Activated CD8-positive, alpha-beta memory T cell treated with anti-CD3 and anti-CD28 coated beads for 1 hour (primary cell): Measurements from ENCODE around the gene RBMY1F.
"Not testable (repeated sequence)": the region's sequence is repeated elsewhere in the genome, so short reads cannot be mapped to it uniquely, and the experiment has no call there.

ENCODE experiments used
- DNase-seq, 2 donors: peaks; one replicate each; pipeline ENCODE4 v3.0.0-alpha.2; 2020; ENCODE audit warnings: low read depth in 1 of 2; ENCODE audit errors: extremely low read depth in 1 of 2

RBMY1F gene

DNA sequence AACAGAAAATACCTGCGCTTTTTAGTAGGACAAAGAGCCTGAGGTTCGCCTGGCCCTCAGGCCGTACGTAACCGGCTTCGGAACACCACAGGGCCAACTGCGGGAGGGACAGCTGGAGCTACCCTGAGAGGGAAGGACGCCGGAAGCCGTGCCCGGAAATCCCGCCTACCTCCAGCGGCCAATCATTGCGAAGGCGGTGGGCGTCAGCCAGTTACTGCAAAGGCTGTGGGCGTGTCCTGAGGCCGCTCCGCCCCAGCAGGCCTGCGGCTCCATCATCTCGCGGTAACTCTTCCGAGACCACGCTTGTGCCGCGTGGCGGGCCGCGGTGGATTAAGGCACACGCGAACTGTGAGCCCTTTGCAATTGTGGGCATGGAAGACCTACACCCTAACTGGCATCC, at the start of gene RBMY1F:
Gene RBMY1F (minus strand): TSS at position 101 of the 400 bp plus-strand sequence. CDS start 1,954 bp downstream, outside the sequence.
- DNase-seq, result not testable (repeated sequence)

GRCh38 chrY:22151144-22151543, 31.6 kb downstream of the RBMY1F start:
- DNase-seq, result not testable (repeated sequence)

DNA sequence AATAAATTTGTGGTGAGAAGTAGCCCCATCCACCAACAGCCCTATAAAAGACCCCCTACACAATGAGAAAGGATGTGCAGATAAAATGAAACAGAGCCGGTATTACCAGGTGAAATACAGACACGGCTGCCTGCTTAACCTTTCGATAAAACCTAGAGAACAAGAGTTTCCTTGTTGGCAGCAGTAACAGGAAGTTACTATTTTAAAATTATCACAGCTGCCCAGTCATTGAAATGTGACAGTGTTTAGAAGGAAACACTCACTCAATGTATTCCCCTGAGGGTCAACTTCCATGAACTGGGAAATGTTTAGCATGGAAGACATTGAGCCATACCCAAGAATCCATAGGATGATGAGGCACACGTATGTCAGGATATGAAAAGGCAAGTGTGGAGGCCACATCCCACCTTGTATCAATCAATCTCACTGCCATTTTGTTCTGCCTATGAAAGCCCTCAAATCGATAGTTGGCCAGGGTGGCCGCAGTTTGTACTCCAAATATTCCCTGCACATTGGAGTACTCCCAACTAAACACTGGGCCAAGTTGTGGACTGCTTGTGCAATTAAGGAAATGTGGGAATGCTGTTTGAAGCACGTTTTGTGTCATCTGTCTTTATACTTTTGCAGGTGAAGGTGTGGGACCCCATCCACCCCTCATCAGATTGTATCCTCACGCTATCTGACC, 41.6 kb downstream of the RBMY1F start:
- not testable (repeated sequence) for DNase-seq

GRCh38 chrY:22134719-22135118, 48.0 kb downstream of the RBMY1F start:
- DNase-seq, result not testable (repeated sequence)

- DNase-seq, result not testable (repeated sequence)
Measured at GRCh38 chrY:22130494-22130893, 52.2 kb downstream of the RBMY1F start.
